ENCODE measurements around the gene GLS.

- TF ChIP-seq CTCF (IDR thresholded peaks at IDR 0.05) (no peak), POLR2A (IDR thresholded peaks at IDR 0.05) (no peak), POLR2AphosphoS5 (IDR thresholded peaks at IDR 0.05) (no peak), EP300 (IDR thresholded peaks at IDR 0.05) (no peak)
These were observed 104.0 kb downstream of the GLS start for GRCh38 chr2:190984595-190984994.
